MM.1S (cell line): ENCODE results near the gene CHP1.

Experiments
- EZH2 ChIP-seq: fragments of 300-600 bp; sonication (generic); optimal IDR thresholded peaks from 2 replicates; pipeline ENCODE3; 2017; ENCODE audit warnings: low read depth, mild to moderate bottlenecking, antibody characterized with exemption, low read length, mixed read lengths
- EZH2phosphoT487 ChIP-seq: fragments of 300-600 bp; sonication (generic); IDR thresholded peaks from 2 replicates; pipeline ENCODE4 v1.6.1; 2018; ENCODE audit warnings: antibody characterized with exemption, low read length
- TF ChIP-seq, protein P1 (sequence below): fragments of 300-600 bp; sonication (generic); IDR thresholded peaks from 2 replicates; pipeline ENCODE4 v1.5.1; 2016; ENCODE audit warnings: antibody characterized with exemption, low read length, mixed read lengths

DNA sequence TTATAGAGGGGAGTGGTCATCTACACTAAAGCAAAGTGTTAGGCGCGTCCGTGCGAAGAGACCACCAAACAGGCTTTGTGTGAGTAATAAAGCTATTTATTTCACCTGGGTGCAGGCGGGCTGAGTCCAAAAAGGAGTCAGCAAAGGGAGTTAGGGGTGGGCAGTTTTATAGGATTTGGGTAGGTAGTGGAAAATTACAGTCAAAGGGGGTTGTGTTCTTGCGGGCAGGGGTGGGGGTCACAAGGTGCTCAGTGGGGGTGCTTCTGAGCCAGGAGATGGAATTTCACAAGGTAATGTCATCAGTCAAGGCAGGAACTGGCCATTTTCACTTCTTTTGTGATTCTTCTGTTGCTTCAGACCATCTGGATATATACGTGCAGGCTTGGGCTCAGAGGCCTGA lies 54.2 kb downstream of the CHP1 start:
- TF ChIP-seq, protein P1, sequence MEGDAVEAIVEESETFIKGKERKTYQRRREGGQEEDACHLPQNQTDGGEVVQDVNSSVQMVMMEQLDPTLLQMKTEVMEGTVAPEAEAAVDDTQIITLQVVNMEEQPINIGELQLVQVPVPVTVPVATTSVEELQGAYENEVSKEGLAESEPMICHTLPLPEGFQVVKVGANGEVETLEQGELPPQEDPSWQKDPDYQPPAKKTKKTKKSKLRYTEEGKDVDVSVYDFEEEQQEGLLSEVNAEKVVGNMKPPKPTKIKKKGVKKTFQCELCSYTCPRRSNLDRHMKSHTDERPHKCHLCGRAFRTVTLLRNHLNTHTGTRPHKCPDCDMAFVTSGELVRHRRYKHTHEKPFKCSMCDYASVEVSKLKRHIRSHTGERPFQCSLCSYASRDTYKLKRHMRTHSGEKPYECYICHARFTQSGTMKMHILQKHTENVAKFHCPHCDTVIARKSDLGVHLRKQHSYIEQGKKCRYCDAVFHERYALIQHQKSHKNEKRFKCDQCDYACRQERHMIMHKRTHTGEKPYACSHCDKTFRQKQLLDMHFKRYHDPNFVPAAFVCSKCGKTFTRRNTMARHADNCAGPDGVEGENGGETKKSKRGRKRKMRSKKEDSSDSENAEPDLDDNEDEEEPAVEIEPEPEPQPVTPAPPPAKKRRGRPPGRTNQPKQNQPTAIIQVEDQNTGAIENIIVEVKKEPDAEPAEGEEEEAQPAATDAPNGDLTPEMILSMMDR, result no peak
- TF ChIP-seq EZH2, result no peak
- no peak for TF ChIP-seq EZH2phosphoT487
